HCT116 (cell line): ENCODE results near the gene IL21R.

Source experiments
- EZH2 ChIP-seq: fragments of 200-600 bp; sonication (generic); IDR thresholded peaks from 2 replicates; pipeline ENCODE4 v1.6.1; 2017; ENCODE audit warnings: antibody characterized with exemption, mixed run types
- POLR2A ChIP-seq: IDR thresholded peaks from 2 replicates; pipeline ENCODE4 v1.7.0; 2011; ENCODE audit warnings: borderline replicate concordance; ENCODE audit not compliant: insufficient read depth, insufficient read length; ENCODE audit errors: extremely low read depth
- SIN3A ChIP-seq: IDR thresholded peaks from 2 replicates; pipeline ENCODE4 v1.6.1; 2012; ENCODE audit warnings: low read depth
- TF ChIP-seq, protein P1 (sequence below), 3 experiments: fragments of 200-600 bp in 1 of 3; sonication (generic) in 1 of 3; IDR thresholded peaks in 2 of 3; conservative IDR thresholded peaks in 1 of 3; 2 replicates each; pipeline ENCODE4 v1.5.1; 2012 to 2017; ENCODE audit warnings: low read depth in 2 of 3, low read length in 2 of 3, antibody characterized with exemption in 1 of 3, borderline replicate concordance in 1 of 3, control low read depth in 1 of 3, mild to moderate bottlenecking in 1 of 3, mixed read lengths in 1 of 3, mixed run types in 1 of 3, moderate library complexity in 1 of 3; ENCODE audit not compliant: insufficient read depth in 1 of 3

DNA sequence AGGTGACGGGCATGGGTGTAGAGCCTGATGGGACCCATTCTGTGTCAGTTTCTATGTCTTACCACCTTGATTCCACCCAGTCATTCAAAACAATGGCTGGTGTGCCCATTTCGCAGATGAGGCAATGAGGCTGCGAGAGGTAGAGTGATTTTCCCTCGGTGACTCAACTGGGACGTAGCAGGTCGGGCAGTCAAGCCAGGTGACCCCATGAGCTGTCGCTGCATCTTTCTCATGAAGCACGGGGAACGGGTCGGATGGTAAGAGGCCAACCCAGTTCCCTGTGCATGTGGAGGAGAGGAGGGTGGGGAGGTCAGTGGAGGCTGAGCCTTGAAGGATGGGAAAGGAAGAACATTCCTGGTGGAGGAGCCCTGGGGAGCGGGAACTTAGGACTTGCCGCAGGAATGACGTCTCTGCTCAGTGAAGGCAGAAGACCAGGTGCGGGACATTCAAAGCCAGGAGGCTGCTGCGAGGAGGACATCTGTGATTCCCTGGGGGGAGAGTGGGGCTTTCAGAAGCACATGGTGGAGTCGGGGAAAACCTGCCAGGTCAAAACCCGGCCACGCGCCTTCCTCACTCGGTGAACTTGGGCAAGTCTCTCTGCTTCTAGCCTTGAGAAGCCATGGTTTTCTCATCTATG, 1.1 kb downstream of the IL21R start:
- TF ChIP-seq SIN3A (no peak), POLR2A (no peak), EZH2 (no peak)
- TF ChIP-seq, protein P1, sequence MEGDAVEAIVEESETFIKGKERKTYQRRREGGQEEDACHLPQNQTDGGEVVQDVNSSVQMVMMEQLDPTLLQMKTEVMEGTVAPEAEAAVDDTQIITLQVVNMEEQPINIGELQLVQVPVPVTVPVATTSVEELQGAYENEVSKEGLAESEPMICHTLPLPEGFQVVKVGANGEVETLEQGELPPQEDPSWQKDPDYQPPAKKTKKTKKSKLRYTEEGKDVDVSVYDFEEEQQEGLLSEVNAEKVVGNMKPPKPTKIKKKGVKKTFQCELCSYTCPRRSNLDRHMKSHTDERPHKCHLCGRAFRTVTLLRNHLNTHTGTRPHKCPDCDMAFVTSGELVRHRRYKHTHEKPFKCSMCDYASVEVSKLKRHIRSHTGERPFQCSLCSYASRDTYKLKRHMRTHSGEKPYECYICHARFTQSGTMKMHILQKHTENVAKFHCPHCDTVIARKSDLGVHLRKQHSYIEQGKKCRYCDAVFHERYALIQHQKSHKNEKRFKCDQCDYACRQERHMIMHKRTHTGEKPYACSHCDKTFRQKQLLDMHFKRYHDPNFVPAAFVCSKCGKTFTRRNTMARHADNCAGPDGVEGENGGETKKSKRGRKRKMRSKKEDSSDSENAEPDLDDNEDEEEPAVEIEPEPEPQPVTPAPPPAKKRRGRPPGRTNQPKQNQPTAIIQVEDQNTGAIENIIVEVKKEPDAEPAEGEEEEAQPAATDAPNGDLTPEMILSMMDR (IDR thresholded peaks at IDR 0.05 in 2 of 3, conservative IDR thresholded peaks at IDR 0.05 in 1 of 3; ENCODE audit: borderline replicate concordance in 1 of 3, insufficient read depth in 1 of 3, low read depth in 2 of 3, low read length in 2 of 3) = no peak
